HG02870 (cell line): ENCODE results near the gene LCLAT1.
"Not testable (repeated sequence)": the region's sequence is repeated elsewhere in the genome, so short reads cannot be mapped to it uniquely, and the experiment has no call there.

Experiments
- ATAC-seq: cut with Tn5 transposase; IDR thresholded peaks from one replicate; pipeline ENCODE4 v1.9.1; 2021; ENCODE audit warnings: mild to moderate bottlenecking, moderate library complexity; ENCODE audit not compliant: unreplicated experiment

The LCLAT1 gene

GRCh38 chr2:30484995-30485394 is 37.9 kb downstream of the LCLAT1 start:
- ATAC-seq, result no peak

DNA sequence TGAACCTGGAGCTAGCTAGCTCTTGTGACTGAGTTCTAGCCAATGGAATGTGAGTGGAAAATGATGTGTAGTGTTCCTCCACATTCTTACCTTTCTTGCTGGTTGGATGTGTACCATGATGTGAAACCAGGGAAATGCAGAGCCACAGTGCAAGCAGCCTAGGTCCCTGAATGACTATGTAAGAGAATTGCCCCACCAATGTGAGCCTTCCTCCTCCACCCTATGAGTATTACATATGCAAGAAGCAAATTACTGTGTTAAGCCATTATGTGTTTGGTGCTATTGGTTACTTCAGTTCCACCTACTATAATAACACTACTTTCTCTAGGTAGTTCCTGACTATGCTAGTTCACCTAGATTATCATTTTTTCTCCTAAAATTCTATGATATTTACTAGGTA is 39.6 kb downstream of the LCLAT1 start:
- ATAC-seq, result no peak

DNA sequence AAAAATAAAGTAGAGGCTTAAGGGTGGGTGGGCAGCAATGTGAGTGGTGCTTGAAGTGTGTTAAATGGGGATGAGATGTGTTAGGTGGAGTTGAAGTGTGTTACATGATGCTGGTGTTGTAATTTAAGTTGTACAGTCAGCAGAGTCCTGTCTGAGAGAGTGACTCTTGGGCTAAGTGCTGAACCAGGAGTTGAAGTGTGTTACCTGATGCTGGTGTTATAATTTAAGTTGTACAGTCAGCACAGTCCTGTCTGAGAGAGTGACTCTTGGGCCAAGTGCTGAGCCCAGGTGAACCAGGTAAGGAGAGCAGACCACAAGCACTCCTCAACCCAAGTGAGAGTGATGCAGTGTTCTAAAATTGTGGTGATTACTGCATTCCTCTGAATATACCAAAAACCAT is 40.6 kb downstream of the LCLAT1 start:
- no peak for ATAC-seq

GRCh38 chr2:30488012-30488659 is 41.1 kb downstream of the LCLAT1 start:
- ATAC-seq, result no peak

- ATAC-seq, result no peak
Observed at GRCh38 chr2:30491225-30491624, 44.2 kb downstream of the LCLAT1 start.

DNA sequence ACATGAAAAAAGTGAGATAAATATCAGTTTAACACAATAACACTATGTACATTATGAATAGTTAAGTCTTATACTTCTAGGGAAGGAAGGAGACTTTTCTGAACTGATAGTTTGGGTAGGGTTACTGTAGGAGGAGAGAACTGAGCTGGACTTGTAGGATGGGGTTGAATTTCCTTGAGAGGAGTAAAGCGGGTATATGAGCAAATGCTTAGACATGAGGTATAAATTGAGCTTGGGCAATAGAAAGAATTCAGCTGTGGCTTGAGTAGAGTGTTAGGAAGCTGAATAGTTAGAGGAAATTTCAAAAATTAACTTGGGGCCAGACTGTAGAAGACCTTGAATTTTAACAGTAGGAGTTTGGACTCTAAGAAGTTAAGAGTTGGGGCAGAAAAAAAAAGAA is 45.1 kb downstream of the LCLAT1 start:
- no peak for ATAC-seq

GRCh38 chr2:30492619-30493018 is 45.6 kb downstream of the LCLAT1 start:
- ATAC-seq, result no peak

GRCh38 chr2:30493440-30493839 is 46.4 kb downstream of the LCLAT1 start:
- no peak for ATAC-seq

- ATAC-seq, result not testable (repeated sequence)
Observed at GRCh38 chr2:30495896-30496295, 48.9 kb downstream of the LCLAT1 start.

DNA sequence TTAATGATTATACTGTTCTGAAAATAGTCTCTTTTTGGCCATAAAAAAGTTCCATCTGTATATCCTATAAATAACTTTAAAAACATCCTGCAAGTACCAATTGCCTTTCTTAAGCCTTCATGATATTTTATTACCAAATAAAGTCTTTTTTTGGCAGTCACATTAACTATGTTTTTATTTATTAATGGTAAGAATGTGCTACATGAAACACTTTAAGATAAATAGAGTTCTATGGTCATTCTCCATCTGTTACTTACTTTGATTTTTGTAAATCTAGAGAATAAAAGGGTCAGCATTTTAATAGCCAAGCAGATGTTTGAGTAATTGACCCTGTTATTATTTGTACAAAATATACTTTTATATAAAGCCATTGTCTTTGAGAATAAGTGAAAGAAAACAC is 52.6 kb downstream of the LCLAT1 start:
- ATAC-seq, result no peak

- ATAC-seq, result no peak
Observed at GRCh38 chr2:30500699-30501098, 53.7 kb downstream of the LCLAT1 start.

GRCh38 chr2:30502310-30502709 is 55.3 kb downstream of the LCLAT1 start:
- ATAC-seq, result no peak

- ATAC-seq, result peak; percentile 58
Observed at GRCh38 chr2:30503007-30503694, 56.1 kb downstream of the LCLAT1 start.

DNA sequence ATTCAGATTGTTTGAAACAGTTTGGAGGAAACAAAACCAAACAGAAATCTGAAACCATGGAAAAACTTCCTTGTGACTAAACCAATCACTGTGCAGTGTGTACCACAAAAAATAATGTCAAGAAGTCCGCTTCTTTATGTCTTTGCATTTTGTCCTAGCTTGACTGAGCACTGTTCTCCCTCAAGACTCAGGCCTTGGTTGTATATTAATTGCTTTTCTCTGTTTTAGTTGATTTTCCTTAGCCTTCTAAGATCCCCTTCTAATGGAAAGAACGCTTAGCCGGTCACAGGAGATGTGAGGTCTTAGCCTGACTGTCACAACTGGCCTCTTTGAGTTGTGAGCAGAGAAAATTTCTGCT is 56.6 kb downstream of the LCLAT1 start:
- peak; percentile 29 for ATAC-seq

- no peak for ATAC-seq
Observed at GRCh38 chr2:30504731-30505130, 57.7 kb downstream of the LCLAT1 start.

GRCh38 chr2:30505500-30506180 is 58.6 kb downstream of the LCLAT1 start:
- no peak for ATAC-seq

- not testable (repeated sequence) for ATAC-seq
Observed at GRCh38 chr2:30507460-30507859, 60.4 kb downstream of the LCLAT1 start.

GRCh38 chr2:30509716-30510115 is 62.7 kb downstream of the LCLAT1 start:
- ATAC-seq, result no peak

GRCh38 chr2:30510409-30510808 is 63.4 kb downstream of the LCLAT1 start:
- no peak for ATAC-seq

- no peak for ATAC-seq
Observed at GRCh38 chr2:30511122-30512083, 64.4 kb downstream of the LCLAT1 start.

- no peak for ATAC-seq
Observed at GRCh38 chr2:30512243-30512886, 65.3 kb downstream of the LCLAT1 start.
